ENCODE data around the gene MYO9A. TPM values are rescaled to one million over a fixed set of nuclear protein-coding genes. Genes with fewer than 3 reads are reported as not detected.

Gene MYO9A
- total RNA-seq, 2 donors from 2014 or later, result 12.9 to 27.8 TPM

GRCh38 chr15:71889385-71889784 lies 228.6 kb downstream of the MYO9A start:
- DNase-seq, result no peak
- Histone ChIP-seq H3K27me3 (no peaks in the 10 kb centered on the region), H3K4me1 (no peaks in the 10 kb centered on the region), H3K36me3 (replicated peaks in 1 of 2; ENCODE audit: insufficient read depth in 1 of 2, low read depth in 2 of 2) (no peaks in the 10 kb centered on the region), H3K4me3 (no peak overlapping the region), H3K9me3 (no peaks in the 10 kb centered on the region), H3K27ac (no peak overlapping the region)
- intact Hi-C loops (cut with DNase I), result no loop called here
- TF ChIP-seq, protein P1, sequence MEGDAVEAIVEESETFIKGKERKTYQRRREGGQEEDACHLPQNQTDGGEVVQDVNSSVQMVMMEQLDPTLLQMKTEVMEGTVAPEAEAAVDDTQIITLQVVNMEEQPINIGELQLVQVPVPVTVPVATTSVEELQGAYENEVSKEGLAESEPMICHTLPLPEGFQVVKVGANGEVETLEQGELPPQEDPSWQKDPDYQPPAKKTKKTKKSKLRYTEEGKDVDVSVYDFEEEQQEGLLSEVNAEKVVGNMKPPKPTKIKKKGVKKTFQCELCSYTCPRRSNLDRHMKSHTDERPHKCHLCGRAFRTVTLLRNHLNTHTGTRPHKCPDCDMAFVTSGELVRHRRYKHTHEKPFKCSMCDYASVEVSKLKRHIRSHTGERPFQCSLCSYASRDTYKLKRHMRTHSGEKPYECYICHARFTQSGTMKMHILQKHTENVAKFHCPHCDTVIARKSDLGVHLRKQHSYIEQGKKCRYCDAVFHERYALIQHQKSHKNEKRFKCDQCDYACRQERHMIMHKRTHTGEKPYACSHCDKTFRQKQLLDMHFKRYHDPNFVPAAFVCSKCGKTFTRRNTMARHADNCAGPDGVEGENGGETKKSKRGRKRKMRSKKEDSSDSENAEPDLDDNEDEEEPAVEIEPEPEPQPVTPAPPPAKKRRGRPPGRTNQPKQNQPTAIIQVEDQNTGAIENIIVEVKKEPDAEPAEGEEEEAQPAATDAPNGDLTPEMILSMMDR (IDR thresholded peaks at IDR 0.05), result no peak
- no peak for TF ChIP-seq POLR2A (IDR thresholded peaks at IDR 0.05)
- ATAC-seq, result no peak

- no peak overlapping the region for H3K4me3 ChIP-seq
- intact Hi-C loops (cut with DNase I), result no loop called here
- no peaks in the 10 kb centered on the region for H3K27me3 ChIP-seq
- 95 to 100% methylated on average over 1 of the region's 1 CpG for WGBS, 2 donors
- DNase-seq (no peak), ATAC-seq (no peak)
- TF ChIP-seq POLR2A (IDR thresholded peaks at IDR 0.05), result no peak
- TF ChIP-seq, protein P1 (IDR thresholded peaks at IDR 0.05), result no peak
- peaks cover 0 to 2% of the 10 kb centered on the region in 2 donors for H3K36me3 ChIP-seq (replicated peaks in 1 of 2; ENCODE audit: insufficient read depth in 1 of 2, low read depth in 2 of 2)
- no peaks in the 10 kb centered on the region for H3K9me3 ChIP-seq
- no peak overlapping the region for H3K27ac ChIP-seq
- H3K4me1 ChIP-seq, result no peaks in the 10 kb centered on the region
Measured at GRCh38 chr15:71888797-71889196, 229.2 kb downstream of the MYO9A start.

- Histone ChIP-seq H3K9me3 (no peaks in the 10 kb centered on the region), H3K27ac (no peak overlapping the region), H3K36me3 (replicated peaks in 1 of 2; ENCODE audit: insufficient read depth in 1 of 2, low read depth in 2 of 2) (peaks cover 0 to 2% of the 10 kb centered on the region in 2 donors), H3K27me3 (no peaks in the 10 kb centered on the region), H3K4me3 (no peak overlapping the region), H3K4me1 (no peaks in the 10 kb centered on the region)
- intact Hi-C loops (cut with DNase I), result no loop called here
- DNase-seq, result no peak
- ATAC-seq, result no peak
- WGBS, 2 donors, result 93% methylated on average over 6 of the region's 6 CpGs
- no peak for TF ChIP-seq POLR2A (IDR thresholded peaks at IDR 0.05)
- TF ChIP-seq, protein P1 (IDR thresholded peaks at IDR 0.05), result no peak
Measured at GRCh38 chr15:71885390-71885789, 232.6 kb downstream of the MYO9A start.

- H3K4me1 ChIP-seq, result no peaks in the 10 kb centered on the region
- ATAC-seq, result no peak
- TF ChIP-seq POLR2A (IDR thresholded peaks at IDR 0.05), result no peak
- TF ChIP-seq, protein P1 (IDR thresholded peaks at IDR 0.05), result no peak
- WGBS, 2 donors, result 90 to 97% methylated on average over 1 of the region's 1 CpG
- no peak overlapping the region for H3K27ac ChIP-seq
- intact Hi-C loops (cut with DNase I), result no loop called here
- H3K4me3 ChIP-seq, result no peak overlapping the region
- H3K36me3 ChIP-seq (replicated peaks in 1 of 2; ENCODE audit: insufficient read depth in 1 of 2, low read depth in 2 of 2), result peaks cover 0 to 2% of the 10 kb centered on the region in 2 donors
- H3K9me3 ChIP-seq, result no peaks in the 10 kb centered on the region
- no peak for DNase-seq
- no peaks in the 10 kb centered on the region for H3K27me3 ChIP-seq
Measured at GRCh38 chr15:71883447-71883846, 234.5 kb downstream of the MYO9A start.

DNA sequence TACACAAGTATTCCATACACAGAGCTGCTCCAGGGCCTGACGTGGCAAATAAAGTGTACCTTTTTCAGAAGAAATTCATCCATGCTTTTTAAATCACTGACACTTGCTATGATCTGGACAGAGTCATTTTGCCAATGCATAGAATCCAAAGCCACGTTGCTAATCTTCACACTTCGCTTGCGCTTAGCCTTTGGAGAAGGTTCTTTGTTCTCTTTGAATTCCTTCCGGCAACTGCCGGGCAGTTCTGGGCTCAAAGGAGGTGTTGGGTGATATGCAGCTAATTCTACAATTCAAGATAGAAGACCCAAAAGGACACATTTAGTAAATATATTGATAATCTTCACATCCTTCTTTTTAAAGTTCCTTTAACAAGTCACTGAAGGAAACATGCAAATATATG lies 237.7 kb downstream of the MYO9A start:
- intact Hi-C loops (cut with DNase I), result no loop called here

More for the DNA sequence above, 237.7 kb downstream of the MYO9A start:
- Histone ChIP-seq H3K36me3 (replicated peaks in 1 of 2; ENCODE audit: insufficient read depth in 1 of 2, low read depth in 2 of 2) (peaks cover 0 to 2% of the 10 kb centered on the region in 2 donors), H3K9me3 (no peaks in the 10 kb centered on the region), H3K27me3 (no peaks in the 10 kb centered on the region), H3K4me1 (no peaks in the 10 kb centered on the region), H3K27ac (no peak overlapping the region), H3K4me3 (no peak overlapping the region)
- DNase-seq, result no peak
- WGBS, 2 donors, result 86 to 89% methylated on average over 6 of the region's 6 CpGs
- no peak for ATAC-seq
- TF ChIP-seq, protein P1 (IDR thresholded peaks at IDR 0.05), result no peak
- no peak for TF ChIP-seq POLR2A (IDR thresholded peaks at IDR 0.05)

All from body of pancreas (tissue), 4 donors.